Gastrocnemius medialis (tissue), 4 donors: ENCODE measurements around the gene LYPLA2. TPM values are rescaled to one million over a fixed set of nuclear protein-coding genes. Genes with fewer than 3 reads are reported as not detected.
"Not testable (repeated sequence)": the region's sequence is repeated elsewhere in the genome, so short reads cannot be mapped to it uniquely, and the experiment has no call there.

ENCODE experiments used
- ATAC-seq, 2 donors: fragments of 150-250 bp; one replicate each; pipeline ENCODE4 v1.9.1; 2016
- DNase-seq, 2 donors: peaks; one replicate each; pipeline ENCODE4 v3.0.0-alpha.2; 2019
- H3K27ac ChIP-seq, 4 donors: fragments of 200-600 bp; sonication (generic); 1 replicate in 1 of 4; 2 replicates in 3 of 4; pipeline ENCODE4 v1.5.1; 2016 to 2018; ENCODE audit warnings: mild to moderate bottlenecking in 2 of 4, moderate library complexity in 1 of 4
- H3K27me3 ChIP-seq, 3 donors: fragments of 200-600 bp; sonication (generic) in 2 of 3; 1 replicate in 1 of 3; 2 replicates in 2 of 3; pipeline versions ENCODE4 v1.5.1 to v1.6.0; 2016 to 2019; ENCODE audit warnings: mild to moderate bottlenecking in 1 of 3, moderate library complexity in 1 of 3
- H3K36me3 ChIP-seq, 2 donors: fragments of 200-600 bp; sonication (generic) in 1 of 2; one replicate each; pipeline ENCODE4 v1.5.1; 2017 to 2018
- H3K4me1 ChIP-seq, 2 donors: fragments of 200-600 bp; sonication (generic) in 1 of 2; one replicate each; pipeline ENCODE4 v1.5.1; 2016 to 2017; ENCODE audit warnings: mild to moderate bottlenecking in 2 of 2
- H3K4me3 ChIP-seq, 4 donors: fragments of 200-600 bp; sonication (generic) in 3 of 4; 1 replicate in 1 of 4; 2 replicates in 3 of 4; pipeline ENCODE4 v1.5.1; 2016 to 2019; ENCODE audit warnings: mild to moderate bottlenecking in 2 of 4
- H3K9me3 ChIP-seq, 3 donors: fragments of 200-600 bp; sonication (generic) in 2 of 3; 1 replicate in 1 of 3; 2 replicates in 2 of 3; pipeline ENCODE4 v1.5.1; 2016 to 2019
- POLR2A ChIP-seq, 2 donors: fragments of 450-650 bp; IDR thresholded peaks; one replicate each; pipeline ENCODE4 v1.6.1; 2017; ENCODE audit warnings: antibody characterized with exemption in 2 of 2, mild to moderate bottlenecking in 2 of 2, moderate library complexity in 2 of 2
- in situ Hi-C, 4 donors: fragments of 200-750 bp; cut with MboI; loops; one replicate each; pipeline versions ENCODE4 v1.15.0 to v1.8.0; 2017; ENCODE audit warnings: low sequenced_read_pairs in 4 of 4
- intact Hi-C: fragments of 100-400 bp; cut with DNase I; formaldehyde crosslinking; loops from one replicate; pipeline ENCODE4 v1.15.1; 2023; ENCODE audit warnings: low total_unique reads
- total RNA-seq, 4 donors: library from RNA; depleted of rRNA; stranded (reverse); fragments of >200 nt; gene quantifications; one replicate each; pipeline versions ENCODE4 v1.1.0 to v1.2.3, GENCODE V29; 2016
- TF ChIP-seq, protein P1 (sequence below), 5 experiments: fragments of 450-650 bp in 3 of 5; fragments of 200-600 bp in 2 of 5; sonication (generic) in 2 of 5; IDR thresholded peaks in 4 of 5; conservative IDR thresholded peaks in 1 of 5; 1 replicate in 4 of 5; 2 replicates in 1 of 5; pipeline ENCODE4 v1.5.1; 2016 to 2019; ENCODE audit warnings: antibody characterized with exemption in 5 of 5, mild to moderate bottlenecking in 3 of 5, moderate library complexity in 3 of 5

Gene LYPLA2
- total RNA-seq, 4 donors from 2014 or later = 35.3 to 40.9 (median 36.7) TPM

DNA sequence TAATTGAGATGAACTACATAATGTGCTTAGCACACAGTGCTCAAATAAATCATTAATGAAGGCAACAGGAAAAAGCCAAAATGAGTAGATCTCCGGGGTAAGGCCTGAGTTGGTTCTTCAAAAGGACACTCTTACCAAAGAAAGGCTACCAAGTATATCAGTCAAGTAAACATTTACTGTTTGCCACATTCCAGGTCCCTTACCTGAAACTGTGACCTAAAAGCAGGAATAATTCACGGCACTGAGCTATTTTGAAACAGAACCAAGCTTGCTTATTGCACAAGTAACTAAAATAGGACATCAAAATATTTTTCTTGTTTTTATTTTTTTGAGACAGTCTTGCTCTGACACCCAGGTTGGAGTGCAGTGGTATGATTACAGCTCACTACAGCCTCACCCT lies 14.7 kb upstream of the LYPLA2 start:
- ATAC-seq (no peak), DNase-seq (no peak)
- Histone ChIP-seq H3K27me3 (no peaks in the 10 kb centered on the region), H3K9me3 (no peaks in the 10 kb centered on the region), H3K36me3 (peaks cover 0 to 8% of the 10 kb centered on the region in 2 donors), H3K4me3 (no peak overlapping the region), H3K4me1 (peaks cover 26 to 40% of the 10 kb centered on the region in 2 donors), H3K27ac (peak overlapping the region in 1 of 4 donors; percentile 15)
- in situ Hi-C loops (no loop called here), intact Hi-C loops (no loop called here)
- no peak for TF ChIP-seq POLR2A (IDR thresholded peaks at IDR 0.05)

GRCh38 chr1:23777979-23778814 lies 12.7 kb upstream of the LYPLA2 start, which contains the start of gene PITHD1:
PITHD1 (plus strand) TSS chr1:23778418; CDS start chr1:23778516, 98 bp downstream.
- Histone ChIP-seq H3K9me3 (no peaks in the 10 kb centered on the region), H3K27me3 (no peaks in the 10 kb centered on the region), H3K4me1 (peaks cover 26 to 36% of the 10 kb centered on the region in 2 donors), H3K4me3 (peak within 1 kb of the TSS; percentile 63 to 98 (median 86)), H3K36me3 (peaks cover 0 to 24% of the 10 kb centered on the region in 2 donors), H3K27ac (peak within 1 kb of the TSS; percentile 88 to 95 (median 93))
- in situ Hi-C loops (no loop called here), intact Hi-C loops (loop anchor here (1.0 kb wide), 3 partner anchors 13 to 34 kb away; partner anchors contain the start of genes GALE and LYPLA2)
- TF ChIP-seq, protein P1, sequence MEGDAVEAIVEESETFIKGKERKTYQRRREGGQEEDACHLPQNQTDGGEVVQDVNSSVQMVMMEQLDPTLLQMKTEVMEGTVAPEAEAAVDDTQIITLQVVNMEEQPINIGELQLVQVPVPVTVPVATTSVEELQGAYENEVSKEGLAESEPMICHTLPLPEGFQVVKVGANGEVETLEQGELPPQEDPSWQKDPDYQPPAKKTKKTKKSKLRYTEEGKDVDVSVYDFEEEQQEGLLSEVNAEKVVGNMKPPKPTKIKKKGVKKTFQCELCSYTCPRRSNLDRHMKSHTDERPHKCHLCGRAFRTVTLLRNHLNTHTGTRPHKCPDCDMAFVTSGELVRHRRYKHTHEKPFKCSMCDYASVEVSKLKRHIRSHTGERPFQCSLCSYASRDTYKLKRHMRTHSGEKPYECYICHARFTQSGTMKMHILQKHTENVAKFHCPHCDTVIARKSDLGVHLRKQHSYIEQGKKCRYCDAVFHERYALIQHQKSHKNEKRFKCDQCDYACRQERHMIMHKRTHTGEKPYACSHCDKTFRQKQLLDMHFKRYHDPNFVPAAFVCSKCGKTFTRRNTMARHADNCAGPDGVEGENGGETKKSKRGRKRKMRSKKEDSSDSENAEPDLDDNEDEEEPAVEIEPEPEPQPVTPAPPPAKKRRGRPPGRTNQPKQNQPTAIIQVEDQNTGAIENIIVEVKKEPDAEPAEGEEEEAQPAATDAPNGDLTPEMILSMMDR (IDR thresholded peaks at IDR 0.05 in 4 of 5, conservative IDR thresholded peaks at IDR 0.05 in 1 of 5) = no peak
- TF ChIP-seq POLR2A (IDR thresholded peaks at IDR 0.05) = peak; percentile 96
- ATAC-seq = peak; percentile 77 to 90
- DNase-seq = peak; percentile 68 to 85

GRCh38 chr1:23779826-23780371 lies 11.0 kb upstream of the LYPLA2 start:
- DNase-seq = no peak
- ATAC-seq = no peak
- in situ Hi-C loops = no loop called here
- Histone ChIP-seq H3K4me1 (peaks cover 26 to 36% of the 10 kb centered on the region in 2 donors), H3K36me3 (peaks cover 0 to 30% of the 10 kb centered on the region in 2 donors), H3K27me3 (no peaks in the 10 kb centered on the region), H3K9me3 (no peaks in the 10 kb centered on the region), H3K27ac (peak overlapping the region; percentile 88 to 95 (median 93)), H3K4me3 (peak overlapping the region in 1 of 4 donors; percentile 93)
- TF ChIP-seq POLR2A (IDR thresholded peaks at IDR 0.05) = no peak
- intact Hi-C loops = no loop called here

DNA sequence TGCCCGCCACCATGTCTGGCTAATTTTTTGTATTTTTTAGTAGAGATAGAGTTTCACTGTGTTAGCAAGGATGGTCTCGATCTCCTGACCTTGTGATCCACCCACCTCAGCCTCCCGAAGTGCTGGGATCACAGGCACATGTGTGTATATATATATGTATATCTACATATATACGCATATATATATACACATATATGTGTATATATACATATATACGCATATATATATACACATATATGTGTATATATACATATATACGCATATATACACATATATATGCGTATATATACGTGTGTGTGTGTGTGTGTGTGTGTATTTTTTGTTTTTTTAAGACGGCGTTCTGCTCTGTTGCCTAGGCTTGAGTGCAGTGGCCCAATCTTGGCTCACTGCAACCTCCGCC lies 7.8 kb upstream of the LYPLA2 start:
- H3K4me3 ChIP-seq, H3K27ac ChIP-seq, intact Hi-C loops, DNase-seq, H3K27me3 ChIP-seq, in situ Hi-C loops, ATAC-seq, H3K9me3 ChIP-seq: not testable (repeated sequence)
- H3K36me3 ChIP-seq = peaks cover 0 to 60% of the 10 kb centered on the region in 2 donors
- H3K4me1 ChIP-seq = peaks cover 22 to 24% of the 10 kb centered on the region in 2 donors

DNA sequence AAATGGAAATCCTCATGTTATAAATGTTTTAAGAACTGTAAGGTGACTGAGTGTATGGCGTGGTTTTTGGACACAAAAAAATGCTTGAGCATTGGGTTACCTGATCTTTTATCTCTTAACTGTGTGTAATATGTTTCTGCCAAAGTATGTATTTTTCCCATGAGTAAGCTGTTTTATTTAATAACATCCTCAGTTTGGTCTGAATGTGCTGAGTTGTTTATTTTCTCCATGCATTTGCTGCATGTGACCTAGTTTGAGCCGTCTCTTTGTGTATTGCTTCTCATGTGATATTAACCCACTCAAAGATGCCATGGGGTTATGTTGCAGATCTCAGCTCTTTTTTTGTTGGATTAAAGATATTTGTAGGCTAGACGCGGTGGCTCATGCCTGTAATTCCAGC lies 6.1 kb upstream of the LYPLA2 start:
- Histone ChIP-seq H3K4me3 (no peak overlapping the region), H3K27me3 (no peaks in the 10 kb centered on the region), H3K9me3 (no peaks in the 10 kb centered on the region), H3K36me3 (peaks cover 0 to 59% of the 10 kb centered on the region in 2 donors), H3K27ac (no peak overlapping the region), H3K4me1 (peaks cover 10 to 12% of the 10 kb centered on the region in 2 donors)
- ATAC-seq (no peak), DNase-seq (no peak)
- in situ Hi-C loops = no loop called here
- intact Hi-C loops = no loop called here
- TF ChIP-seq POLR2A (IDR thresholded peaks at IDR 0.05) = no peak
- TF ChIP-seq, protein P1 (IDR thresholded peaks at IDR 0.05 in 4 of 5, conservative IDR thresholded peaks at IDR 0.05 in 1 of 5) = no peak

DNA sequence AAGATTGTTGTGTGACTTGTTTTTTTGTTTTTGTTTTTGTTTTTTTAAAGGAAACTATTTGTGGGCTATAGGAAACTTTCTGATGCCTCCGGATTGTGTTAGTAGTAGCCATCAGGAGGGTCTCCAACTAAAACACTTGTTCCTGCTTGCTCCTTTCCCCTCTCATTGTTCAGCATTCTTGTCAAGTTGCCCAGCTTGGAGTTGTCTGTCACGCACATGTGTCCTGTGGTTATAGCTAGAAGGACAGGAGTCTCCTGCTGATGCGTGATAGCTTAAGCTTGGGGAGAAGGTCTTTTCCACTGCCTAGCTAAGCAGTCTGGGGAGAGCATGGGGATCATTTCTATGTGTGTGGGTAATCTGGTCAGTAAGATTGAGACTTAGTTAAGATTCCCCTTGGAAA lies 3.2 kb upstream of the LYPLA2 start:
- intact Hi-C loops = no loop called here
- DNase-seq (no peak), ATAC-seq (no peak)
- Histone ChIP-seq H3K4me3 (no peak overlapping the region), H3K4me1 (peaks cover 20 to 24% of the 10 kb centered on the region in 2 donors), H3K27me3 (no peaks in the 10 kb centered on the region), H3K27ac (peak overlapping the region in 1 of 4 donors; percentile 21), H3K9me3 (no peaks in the 10 kb centered on the region), H3K36me3 (peaks cover 0 to 40% of the 10 kb centered on the region in 2 donors)
- TF ChIP-seq POLR2A (IDR thresholded peaks at IDR 0.05) = no peak
- TF ChIP-seq, protein P1 (IDR thresholded peaks at IDR 0.05 in 4 of 5, conservative IDR thresholded peaks at IDR 0.05 in 1 of 5) = no peak
- in situ Hi-C loops = no loop called here
